GM12801 (cell line): ENCODE data around the gene MED29.

ENCODE experiments used
- TF ChIP-seq, protein P1 (sequence below): IDR thresholded peaks from one replicate; pipeline ENCODE4 v1.5.1; 2011; ENCODE audit warnings: control low read depth; ENCODE audit not compliant: insufficient read length; ENCODE audit errors: extremely low read depth

The MED29 gene

DNA sequence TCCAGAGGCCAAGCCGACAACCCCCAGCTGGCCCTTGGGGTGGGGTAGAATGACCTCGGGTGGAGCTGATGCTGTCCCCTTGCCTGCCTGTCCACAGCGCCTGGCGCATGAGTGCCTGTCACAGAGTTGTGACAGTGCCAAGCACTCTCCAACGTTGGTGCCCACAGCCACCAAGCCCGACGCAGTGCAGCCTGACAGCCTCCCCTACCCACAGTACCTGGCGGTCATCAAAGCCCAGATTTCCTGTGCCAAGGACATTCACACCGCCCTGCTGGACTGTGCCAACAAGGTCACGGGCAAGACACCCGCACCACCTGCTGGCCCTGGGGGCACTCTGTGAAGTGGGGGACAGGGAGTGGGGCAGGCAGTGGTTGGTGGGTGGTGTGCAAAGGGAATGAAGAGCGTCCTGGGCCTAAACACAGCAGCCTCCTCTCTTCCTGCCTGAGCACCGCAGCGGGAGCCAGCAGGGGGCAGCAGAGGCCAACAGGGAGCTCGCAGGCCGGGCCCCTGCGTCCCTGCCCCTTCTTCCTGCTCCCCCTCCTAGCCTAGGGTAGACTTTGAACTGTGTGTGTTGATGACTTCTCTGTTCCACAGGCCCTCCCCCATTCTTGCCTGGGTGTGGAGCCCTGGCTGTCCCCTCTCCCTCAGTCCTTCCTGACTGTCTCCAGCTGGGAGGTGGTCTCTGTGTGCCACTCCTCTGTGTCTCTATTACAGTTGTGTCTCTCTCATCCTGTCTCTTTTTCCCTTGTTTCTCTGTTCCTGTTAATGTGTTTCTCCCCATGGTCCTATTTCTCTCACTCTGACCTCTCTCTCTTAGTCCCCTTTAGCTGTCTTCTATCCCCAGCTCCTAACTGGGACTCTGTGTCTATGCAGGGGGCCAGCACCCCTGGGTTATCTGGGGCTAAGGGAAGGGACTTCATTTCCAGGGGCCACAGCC, 6.5 kb downstream of the MED29 start:
- TF ChIP-seq, protein P1, sequence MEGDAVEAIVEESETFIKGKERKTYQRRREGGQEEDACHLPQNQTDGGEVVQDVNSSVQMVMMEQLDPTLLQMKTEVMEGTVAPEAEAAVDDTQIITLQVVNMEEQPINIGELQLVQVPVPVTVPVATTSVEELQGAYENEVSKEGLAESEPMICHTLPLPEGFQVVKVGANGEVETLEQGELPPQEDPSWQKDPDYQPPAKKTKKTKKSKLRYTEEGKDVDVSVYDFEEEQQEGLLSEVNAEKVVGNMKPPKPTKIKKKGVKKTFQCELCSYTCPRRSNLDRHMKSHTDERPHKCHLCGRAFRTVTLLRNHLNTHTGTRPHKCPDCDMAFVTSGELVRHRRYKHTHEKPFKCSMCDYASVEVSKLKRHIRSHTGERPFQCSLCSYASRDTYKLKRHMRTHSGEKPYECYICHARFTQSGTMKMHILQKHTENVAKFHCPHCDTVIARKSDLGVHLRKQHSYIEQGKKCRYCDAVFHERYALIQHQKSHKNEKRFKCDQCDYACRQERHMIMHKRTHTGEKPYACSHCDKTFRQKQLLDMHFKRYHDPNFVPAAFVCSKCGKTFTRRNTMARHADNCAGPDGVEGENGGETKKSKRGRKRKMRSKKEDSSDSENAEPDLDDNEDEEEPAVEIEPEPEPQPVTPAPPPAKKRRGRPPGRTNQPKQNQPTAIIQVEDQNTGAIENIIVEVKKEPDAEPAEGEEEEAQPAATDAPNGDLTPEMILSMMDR, result peak; percentile 68

DNA sequence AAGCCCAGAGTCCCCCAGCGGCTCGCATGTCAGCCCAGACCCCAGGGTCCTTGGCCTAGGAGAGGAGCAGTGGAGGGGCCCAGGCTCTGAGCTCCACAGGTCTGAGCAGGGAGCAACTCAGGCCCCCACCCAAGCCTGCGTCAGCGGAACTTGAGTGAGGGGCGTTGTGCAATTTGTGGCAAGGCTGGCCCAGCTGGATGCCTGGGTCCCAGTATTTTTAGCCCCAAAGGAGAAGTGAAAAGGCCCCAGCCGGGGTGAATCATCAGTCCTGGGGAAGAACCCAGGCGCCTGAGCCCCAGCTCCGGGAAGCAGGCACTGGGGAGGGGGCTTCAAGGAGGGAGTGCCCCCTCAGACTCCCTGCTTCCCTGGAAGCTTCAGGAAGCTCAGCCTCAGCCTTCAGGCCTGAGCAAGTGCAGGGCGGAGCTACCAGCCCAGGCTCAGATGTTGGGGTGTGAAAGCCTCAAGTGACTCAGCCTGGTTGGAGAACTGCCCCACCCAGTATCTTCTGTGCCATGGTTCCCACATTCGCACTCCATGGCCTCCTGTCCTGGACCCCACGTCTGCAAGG, 7.2 kb downstream of the MED29 start:
- TF ChIP-seq, protein P1, result no peak

DNA sequence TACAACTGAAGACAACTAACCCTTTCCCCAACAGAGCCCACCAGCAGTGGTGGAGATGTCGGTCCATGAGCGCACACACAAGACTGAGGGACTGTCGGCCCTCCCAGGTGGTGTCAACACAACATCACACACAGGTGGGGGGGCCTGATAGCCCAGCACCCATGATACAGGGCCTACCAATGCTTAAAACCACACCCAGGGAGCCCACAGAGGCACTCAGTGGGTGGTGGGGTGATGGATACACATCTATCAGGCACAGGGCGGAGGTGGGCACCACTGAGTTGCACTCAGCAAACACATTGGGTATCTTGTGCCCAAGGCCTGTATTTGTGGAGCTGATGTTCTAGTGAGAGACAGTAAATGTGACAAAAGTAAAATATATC, 8.5 kb downstream of the MED29 start:
- TF ChIP-seq, protein P1, result no peak

DNA sequence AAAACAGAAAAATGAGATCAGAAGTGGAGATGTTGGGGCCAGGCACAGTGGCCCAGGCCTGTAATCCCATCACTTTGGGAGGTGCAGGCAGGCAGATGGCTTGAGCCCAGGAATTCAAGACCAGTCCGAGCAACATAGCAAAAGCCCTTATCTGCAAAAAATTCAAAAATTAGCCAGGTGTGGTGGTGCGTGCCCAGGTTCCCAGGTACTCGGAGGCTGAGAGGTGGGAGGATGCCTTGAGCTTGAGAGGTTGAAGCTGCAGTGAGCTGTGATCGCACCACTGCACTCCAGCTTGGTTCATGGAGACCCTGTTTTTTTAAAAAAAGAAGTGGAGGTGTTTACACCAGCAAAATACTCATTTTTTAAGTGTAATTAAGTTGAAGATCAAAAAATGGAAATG, 8.9 kb downstream of the MED29 start:
- TF ChIP-seq, protein P1, result no peak

DNA sequence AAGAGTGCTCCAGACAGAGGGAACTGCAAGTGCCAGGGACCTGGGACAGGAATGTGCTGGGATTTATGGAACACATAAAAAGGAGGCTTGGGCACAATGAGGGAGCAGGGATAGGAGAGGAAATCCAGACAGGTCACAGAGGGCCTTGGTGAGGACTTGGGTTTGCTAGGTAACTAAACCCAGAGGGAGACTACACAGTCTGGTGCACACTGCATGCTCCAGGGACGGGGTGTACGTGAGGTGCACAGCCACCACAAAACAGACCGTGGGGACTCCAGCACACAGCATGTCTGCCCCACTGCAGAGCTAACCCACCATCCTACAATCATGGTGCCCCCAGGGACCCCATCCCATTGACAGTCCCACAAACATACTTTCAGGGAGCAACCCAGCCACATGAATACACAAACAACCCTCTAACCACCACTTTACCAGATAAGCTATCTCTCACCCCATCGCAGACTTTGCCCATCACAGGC, 9.9 kb downstream of the MED29 start:
- TF ChIP-seq, protein P1, result no peak

DNA sequence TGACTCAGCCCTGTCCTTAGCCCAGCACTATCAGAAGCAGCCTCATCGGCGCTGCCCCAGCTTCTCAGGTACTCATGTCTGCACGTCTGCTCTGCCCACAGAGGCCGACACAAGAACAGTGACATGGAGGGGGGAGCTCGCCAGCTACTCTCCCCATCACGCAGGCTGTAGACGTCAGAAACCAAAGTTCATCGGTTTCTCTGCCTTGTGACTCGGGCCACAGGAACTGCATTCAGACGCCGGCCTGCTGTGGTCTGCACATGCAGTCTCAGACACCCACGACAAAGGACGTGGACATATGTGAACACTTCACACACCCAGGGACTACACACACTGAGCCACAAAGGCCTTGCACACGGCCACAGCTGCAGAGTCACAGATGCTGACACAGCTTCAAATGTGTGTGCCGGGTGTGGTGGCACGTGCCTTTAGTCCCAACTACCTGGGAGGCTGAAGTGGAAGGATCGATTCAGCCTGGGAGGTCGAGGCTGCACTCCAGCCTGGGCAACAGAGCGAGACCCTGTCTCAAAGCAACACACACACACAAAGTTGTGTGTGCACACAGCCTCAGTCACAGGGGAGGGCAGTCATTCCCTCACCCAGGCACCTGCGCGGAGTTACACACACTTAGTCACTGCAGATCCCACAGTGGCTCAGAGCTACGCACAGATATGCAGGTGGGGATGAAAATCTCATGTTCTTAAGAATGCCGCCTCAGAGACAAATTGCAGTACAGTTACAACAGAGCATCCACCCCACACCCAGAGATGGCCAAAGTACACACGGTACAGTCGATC, 10.6 kb downstream of the MED29 start:
- TF ChIP-seq, protein P1, result no peak
